AG09309 (cell line): ENCODE measurements around the gene OR6S1.
A peak's percentile ranks its signal among the peaks of the same experiment; 100 is the strongest.

Source experiments
- DNase-seq: peaks from one replicate; pipeline ENCODE4 v3.0.0-alpha.2; 2010; ENCODE audit warnings: low read depth
- H3K4me3 ChIP-seq: 2 replicates; pipeline ENCODE4 v1.5.1; 2011; ENCODE audit warnings: mild to moderate bottlenecking, low read depth, low read length, moderate library complexity; ENCODE audit not compliant: control insufficient read depth
- TF ChIP-seq, protein P1 (sequence below): IDR thresholded peaks from 2 replicates; pipeline ENCODE4 v1.5.1; 2011; ENCODE audit warnings: mild to moderate bottlenecking, low read depth, low read length, inconsistent platforms; ENCODE audit not compliant: insufficient read depth, control insufficient read depth; ENCODE audit errors: missing control alignments

The OR6S1 gene

DNA sequence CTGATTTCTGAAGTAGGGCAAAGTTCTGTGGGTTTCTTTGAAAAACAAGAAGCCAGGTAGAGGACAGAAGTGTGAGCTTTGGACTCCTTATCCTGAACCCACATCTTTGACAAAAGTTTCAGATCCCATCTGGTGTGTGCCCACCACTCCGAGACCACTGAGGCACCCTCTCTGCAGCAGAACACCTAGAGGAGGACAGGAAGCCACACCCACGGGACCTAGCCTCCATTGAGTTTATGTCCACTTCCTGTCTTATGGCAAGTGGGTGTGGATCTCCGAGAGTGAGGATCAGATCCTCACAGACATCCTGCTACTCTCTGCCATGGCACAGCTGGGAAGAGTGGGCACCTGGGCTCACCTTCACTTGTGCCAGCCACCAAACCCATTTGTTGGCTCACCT, 16.8 kb upstream of the OR6S1 start:
- TF ChIP-seq, protein P1, sequence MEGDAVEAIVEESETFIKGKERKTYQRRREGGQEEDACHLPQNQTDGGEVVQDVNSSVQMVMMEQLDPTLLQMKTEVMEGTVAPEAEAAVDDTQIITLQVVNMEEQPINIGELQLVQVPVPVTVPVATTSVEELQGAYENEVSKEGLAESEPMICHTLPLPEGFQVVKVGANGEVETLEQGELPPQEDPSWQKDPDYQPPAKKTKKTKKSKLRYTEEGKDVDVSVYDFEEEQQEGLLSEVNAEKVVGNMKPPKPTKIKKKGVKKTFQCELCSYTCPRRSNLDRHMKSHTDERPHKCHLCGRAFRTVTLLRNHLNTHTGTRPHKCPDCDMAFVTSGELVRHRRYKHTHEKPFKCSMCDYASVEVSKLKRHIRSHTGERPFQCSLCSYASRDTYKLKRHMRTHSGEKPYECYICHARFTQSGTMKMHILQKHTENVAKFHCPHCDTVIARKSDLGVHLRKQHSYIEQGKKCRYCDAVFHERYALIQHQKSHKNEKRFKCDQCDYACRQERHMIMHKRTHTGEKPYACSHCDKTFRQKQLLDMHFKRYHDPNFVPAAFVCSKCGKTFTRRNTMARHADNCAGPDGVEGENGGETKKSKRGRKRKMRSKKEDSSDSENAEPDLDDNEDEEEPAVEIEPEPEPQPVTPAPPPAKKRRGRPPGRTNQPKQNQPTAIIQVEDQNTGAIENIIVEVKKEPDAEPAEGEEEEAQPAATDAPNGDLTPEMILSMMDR: no peak
- no peak for DNase-seq
- H3K4me3 ChIP-seq: no peak overlapping the region

- TF ChIP-seq, protein P1: no peak
- no peak for DNase-seq
- H3K4me3 ChIP-seq: no peak overlapping the region
Measured at GRCh38 chr14:20657216-20658211, 16.0 kb upstream of the OR6S1 start.

- no peak overlapping the region for H3K4me3 ChIP-seq
- TF ChIP-seq, protein P1: no peak
Measured at GRCh38 chr14:20656274-20656673, 14.8 kb upstream of the OR6S1 start.

GRCh38 chr14:20655851-20656250, 14.4 kb upstream of the OR6S1 start:
- TF ChIP-seq, protein P1: no peak
- no peak for DNase-seq
- H3K4me3 ChIP-seq: no peak overlapping the region

More at GRCh38 chr14:20656274-20656673, 14.8 kb upstream of the OR6S1 start:
- DNase-seq: no peak

DNA sequence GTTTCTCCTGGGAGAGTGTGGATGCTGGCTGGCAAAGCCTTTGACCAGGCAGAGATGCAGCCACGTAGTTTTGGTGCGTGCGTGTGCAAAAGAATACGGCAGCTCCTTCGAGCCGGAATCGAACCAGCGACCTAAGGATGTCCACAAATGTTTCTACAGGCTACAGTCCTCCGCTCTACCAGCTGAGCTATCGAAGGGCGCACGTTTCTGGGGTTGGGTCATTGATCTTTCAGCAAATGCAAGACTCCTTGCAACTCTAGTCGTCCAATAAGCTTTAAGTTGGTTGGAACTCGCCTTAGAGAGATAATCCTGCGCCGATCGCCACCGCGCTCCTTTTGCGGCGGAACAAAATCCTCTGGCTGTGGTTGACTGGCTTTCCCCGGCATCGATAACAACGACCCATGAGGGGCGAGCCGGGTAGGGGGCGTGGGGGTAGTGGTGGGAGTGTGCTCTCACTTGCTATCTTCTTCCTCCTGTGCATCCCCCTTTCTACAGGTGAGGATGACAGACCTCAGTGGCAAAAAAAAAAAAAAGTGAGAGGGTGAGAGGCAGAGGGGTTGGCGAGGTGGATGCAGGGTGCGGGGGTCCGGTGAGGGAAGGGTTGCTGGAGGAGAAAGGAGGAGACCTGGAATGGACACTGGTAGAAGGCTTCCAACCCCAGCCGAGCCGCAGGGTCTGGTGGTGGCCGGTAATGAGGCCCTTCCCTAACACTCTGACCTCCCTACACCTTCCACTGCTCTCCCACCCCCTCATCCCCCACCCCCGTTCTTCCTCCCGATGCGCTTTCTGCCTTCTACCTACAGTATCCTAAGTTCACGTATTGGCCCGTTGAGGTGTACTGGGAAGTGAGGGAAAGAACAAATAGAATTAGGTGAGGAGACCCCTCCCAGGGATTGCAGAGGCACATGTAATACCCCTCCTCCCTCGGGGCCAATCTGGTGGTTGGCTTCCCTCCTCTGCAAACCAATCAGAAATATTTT, 11.8 kb upstream of the OR6S1 start:
- TF ChIP-seq, protein P1: no peak
- peak overlapping the region; percentile 12 for H3K4me3 ChIP-seq
- DNase-seq: no peak

- TF ChIP-seq, protein P1: no peak
- H3K4me3 ChIP-seq: no peak overlapping the region
- no peak for DNase-seq
Measured at GRCh38 chr14:20645481-20645880, 4.0 kb upstream of the OR6S1 start.
